Measurements from ENCODE around the gene EBI3. TPM values are rescaled to one million over a fixed set of nuclear protein-coding genes. Genes with fewer than 3 reads are reported as not detected.

The EBI3 gene
- total and polyA plus RNA-seq, 2 of the 8 experiments (the other 6 are each of a cell fraction or from before 2014, with no cell fraction given), result 0.99 to 8.4 TPM

DNA sequence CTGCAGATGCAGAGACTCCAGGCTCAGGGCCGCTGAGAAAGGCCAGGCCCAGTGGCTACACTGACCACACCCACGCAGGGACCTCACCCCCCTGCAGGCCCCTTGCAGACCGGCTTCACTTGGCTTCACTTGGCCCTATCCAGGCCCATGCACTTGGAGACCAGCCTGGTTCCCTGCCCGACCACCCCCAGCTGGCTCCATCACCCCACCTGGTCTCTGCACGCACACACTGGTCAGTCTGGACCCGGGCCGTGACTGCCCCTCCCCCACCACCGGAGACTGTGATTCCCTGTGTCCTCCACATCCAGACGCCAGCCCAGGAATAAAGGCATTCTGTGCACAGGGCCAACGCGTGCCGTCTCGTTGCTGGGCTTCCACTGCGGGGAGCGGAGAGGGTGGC lies 4.9 kb upstream of the EBI3 start (continued):
- TF ChIP-seq CTCF (IDR thresholded peaks at IDR 0.05; ENCODE audit: control extremely low read depth in 1 of 3, insufficient read depth in 1 of 3, low read depth in 1 of 3, low read length in 3 of 3) (no peak), RFX5 (IDR thresholded peaks at IDR 0.05; ENCODE audit: borderline replicate concordance, low read depth, low read length) (no peak)

All from H1 (cell line).